Fibroblast of villous mesenchyme (primary cell): ENCODE data around the gene ACAP1. TPM values are rescaled to one million over a fixed set of nuclear protein-coding genes. Genes with fewer than 3 reads are reported as not detected.

Experiments used
- DNase-seq: peaks from one replicate; pipeline ENCODE4 v3.0.0-alpha.2; 2010; ENCODE audit warnings: low read depth
- H3K4me3 ChIP-seq: 2 replicates; pipeline ENCODE4 v1.5.1; 2011; ENCODE audit warnings: low read depth, mild to moderate bottlenecking, low read length
- small RNA-seq: library from RNA; depleted of rRNA; stranded (forward); fragments of <200 nt; gene quantifications from one replicate; pipeline ENCODE3, GENCODE V24; 2012
- total RNA-seq: library from RNA; depleted of rRNA; stranded (reverse); fragments of >200 nt; gene quantifications from 2 replicates; pipeline ENCODE4 v1.2.3, GENCODE V29; 2012
- TF ChIP-seq, protein P1 (sequence below): IDR thresholded peaks from 2 replicates; pipeline ENCODE4 v1.5.1; 2012; ENCODE audit warnings: low read depth, mild to moderate bottlenecking, low read length; ENCODE audit not compliant: insufficient read depth

ACAP1 gene
- total RNA-seq, 1 donor = 3.9 TPM

DNA sequence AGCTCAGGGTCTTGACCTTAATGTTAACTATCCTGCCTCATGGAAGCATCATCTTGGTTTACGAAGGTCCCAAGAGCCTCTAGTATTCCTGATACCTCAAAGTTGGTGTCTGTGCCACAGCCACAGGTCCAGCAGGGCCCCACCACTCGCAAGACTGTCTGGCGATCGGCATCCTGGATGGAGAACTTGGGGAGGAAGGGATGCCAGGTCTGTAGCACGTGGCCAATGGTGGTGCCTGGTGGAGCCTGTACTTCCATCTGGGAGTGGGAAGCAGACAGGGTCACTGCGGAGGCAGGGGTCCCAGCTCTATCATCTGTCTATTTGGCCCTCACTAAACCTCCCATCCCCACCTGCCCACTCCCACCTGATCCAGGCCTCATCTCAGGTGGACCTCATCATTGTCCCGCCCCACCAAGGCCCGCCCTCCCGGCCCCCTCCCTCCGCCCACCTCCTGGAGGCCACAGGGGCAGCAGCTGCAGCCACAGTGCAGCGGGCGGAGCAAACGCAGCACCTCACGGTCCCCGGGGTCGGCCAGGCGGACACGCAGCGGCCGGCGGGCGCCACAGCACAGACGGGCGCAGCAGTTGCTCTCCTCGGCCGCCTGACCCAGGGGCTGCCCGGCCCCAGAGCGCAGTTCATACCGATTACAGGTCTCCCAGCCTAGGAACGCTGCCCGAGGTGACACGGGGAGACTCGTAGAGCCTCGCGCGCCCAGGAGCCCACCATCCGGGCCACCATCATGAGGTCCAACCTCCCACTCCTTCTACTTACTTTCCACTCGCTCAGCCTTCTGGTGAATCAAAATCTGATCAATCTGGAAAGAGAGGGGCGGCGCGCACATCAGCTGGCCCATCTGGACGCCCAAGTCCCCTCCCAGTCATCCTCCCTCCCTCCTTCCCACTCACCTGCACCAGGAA is 56.6 kb downstream of the ACAP1 start:
- TF ChIP-seq, protein P1, sequence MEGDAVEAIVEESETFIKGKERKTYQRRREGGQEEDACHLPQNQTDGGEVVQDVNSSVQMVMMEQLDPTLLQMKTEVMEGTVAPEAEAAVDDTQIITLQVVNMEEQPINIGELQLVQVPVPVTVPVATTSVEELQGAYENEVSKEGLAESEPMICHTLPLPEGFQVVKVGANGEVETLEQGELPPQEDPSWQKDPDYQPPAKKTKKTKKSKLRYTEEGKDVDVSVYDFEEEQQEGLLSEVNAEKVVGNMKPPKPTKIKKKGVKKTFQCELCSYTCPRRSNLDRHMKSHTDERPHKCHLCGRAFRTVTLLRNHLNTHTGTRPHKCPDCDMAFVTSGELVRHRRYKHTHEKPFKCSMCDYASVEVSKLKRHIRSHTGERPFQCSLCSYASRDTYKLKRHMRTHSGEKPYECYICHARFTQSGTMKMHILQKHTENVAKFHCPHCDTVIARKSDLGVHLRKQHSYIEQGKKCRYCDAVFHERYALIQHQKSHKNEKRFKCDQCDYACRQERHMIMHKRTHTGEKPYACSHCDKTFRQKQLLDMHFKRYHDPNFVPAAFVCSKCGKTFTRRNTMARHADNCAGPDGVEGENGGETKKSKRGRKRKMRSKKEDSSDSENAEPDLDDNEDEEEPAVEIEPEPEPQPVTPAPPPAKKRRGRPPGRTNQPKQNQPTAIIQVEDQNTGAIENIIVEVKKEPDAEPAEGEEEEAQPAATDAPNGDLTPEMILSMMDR = no peak

DNA sequence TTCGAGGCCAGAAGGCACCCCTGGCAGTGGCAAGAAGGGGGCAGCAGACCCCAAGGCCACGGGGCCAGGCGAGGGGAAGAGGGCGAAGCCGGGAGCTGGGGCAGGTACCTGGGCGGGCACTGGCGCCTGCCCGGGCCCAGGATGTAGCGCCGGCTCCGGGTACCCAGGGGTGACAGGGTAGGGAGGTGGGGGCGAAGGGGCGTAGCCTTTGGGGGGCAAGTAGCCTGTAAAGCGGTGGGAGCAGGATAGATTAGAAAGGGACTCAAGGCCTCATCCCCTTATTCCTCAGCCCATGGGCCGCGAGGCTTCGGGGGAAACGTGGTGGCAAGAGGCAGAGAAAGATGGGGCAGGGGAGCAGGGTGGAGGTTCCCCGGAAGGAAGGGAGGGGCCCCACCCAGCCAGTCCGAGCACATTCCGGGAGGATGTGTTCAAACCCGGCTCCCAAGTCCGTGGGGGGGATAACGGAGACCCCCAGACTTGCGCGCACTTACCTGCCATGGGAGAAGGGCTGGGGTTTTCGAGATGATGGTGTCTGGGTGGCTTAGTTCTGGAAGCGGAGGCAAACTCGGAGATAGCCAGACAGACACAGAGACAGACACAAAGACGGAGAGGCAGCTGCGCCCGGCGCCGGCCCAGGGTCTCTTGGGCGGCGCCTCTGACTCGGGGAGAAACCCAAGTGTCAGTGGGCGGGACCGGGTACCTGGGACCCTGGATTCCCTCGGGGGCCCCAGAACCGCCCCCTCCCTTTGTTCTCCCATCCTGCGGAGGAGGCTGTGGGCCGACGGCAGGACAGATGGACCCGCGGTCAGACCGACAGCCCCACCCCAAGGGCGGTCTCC is 57.5 kb downstream of the ACAP1 start:
- DNase-seq = no peak
- peak overlapping the region; percentile 86 for H3K4me3 ChIP-seq
- TF ChIP-seq, protein P1 = peak; percentile 5

More for the DNA sequence above, 56.6 kb downstream of the ACAP1 start:
- peak overlapping the region; percentile 86 for H3K4me3 ChIP-seq
- DNase-seq = no peak

DNA sequence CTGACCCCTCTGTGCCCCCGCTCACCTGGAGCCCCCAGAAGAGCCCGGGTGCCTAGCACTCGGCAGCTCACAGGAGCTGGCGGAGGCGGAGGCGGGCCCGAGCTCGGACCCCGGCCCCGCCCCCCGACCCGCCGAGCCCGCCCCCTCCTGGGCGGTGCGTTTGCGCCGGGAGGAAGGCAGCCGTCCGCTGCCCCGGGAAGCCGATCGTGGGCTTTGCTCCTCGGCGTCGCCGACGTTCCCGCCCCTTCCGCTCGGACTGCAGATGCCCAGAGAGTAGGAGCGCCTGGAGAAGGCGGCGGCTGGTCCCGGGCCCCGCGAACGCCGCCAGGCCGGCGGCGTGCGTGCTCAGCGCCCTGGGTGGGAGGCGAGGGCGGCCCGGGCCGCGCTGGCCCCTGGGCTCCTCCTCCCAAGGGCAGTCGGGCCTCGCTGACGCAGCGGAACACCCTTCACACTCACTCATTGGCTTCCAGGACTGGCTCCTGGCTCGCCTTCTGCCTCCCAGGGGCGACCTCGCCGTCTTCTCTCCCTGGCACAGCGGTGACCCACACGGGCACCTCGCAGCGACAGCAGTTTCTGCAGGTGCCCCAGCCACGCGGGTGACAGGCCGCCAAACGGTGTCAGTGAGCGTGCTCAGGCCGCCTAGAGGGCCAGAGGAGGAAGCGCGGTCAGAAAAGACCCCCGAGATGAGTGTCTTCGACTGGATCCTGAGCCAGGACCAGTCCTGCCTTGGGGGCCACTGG is 58.3 kb downstream of the ACAP1 start, which contains the start of gene PLSCR3:
Gene PLSCR3 (minus strand): TSS at position 74 of the 740 bp plus-strand sequence. CDS start 415 bp downstream, outside the sequence.
- peak; percentile 87 for DNase-seq
- TF ChIP-seq, protein P1 = peak; percentile 46

DNA sequence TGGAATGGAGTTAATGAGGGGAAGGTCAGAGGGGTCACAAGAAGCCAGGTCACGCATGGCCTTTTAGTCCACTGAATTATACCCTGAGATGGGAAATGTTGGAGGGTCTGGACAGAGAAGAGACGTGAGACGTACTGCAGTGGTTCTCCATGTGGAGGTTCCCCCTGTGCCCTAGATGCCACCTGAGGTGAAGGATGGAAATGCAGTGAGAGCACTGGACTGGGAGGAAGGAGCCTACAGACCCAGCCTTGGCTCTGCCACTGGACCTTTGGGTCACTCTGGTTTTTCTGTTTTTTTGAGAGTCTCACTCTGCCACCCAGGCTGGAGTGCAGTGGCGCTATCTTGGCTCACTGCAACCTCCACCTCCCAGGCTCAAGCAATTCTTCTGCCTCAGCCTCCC is 59.8 kb downstream of the ACAP1 start:
- TF ChIP-seq, protein P1 = no peak
- DNase-seq = no peak

More for the DNA sequence above, 58.3 kb downstream of the ACAP1 start, which contains the start of gene PLSCR3:
- H3K4me3 ChIP-seq = peak within 1 kb of the TSS; percentile 86

DNA sequence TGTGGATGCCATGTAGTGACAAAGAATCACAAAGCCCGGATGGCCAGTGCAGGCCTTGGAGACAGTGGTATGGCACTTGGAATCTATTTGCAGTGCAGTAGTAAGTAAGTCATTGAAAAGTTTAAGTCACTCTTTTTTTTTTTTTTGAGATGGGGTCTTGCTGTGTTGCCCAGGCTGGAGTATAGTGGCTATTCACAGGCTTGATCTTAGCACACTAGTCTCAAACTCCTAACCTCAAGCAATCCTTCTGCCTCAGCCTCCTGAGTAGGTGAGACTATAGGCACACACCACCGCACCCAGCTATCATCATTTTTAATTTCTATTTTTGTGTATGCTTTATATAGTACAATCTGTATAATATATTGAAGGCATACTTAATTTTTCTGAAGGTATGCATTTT is 62.3 kb downstream of the ACAP1 start:
- no peak for DNase-seq
- no peak overlapping the region for H3K4me3 ChIP-seq
- TF ChIP-seq, protein P1 = no peak

More for the DNA sequence above, 59.8 kb downstream of the ACAP1 start:
- H3K4me3 ChIP-seq = no peak overlapping the region

Small RNAs within 50 kb of the gene (small RNA-seq; reads per million reads assigned to genes)
- not detected for gene AC026954.2

Other genes starting within 250 kb of the ACAP1 start
- not detected in 2 replicates for gene ASGR2, start 221.7 kb upstream of the ACAP1 start, total RNA-seq
- gene ASGR1, start 157.2 kb upstream of the ACAP1 start, total RNA-seq = 0.43 and 0.64 TPM in 2 replicates
- gene DLG4, start 116.7 kb upstream of the ACAP1 start, total RNA-seq = 10.6 and 14.2 TPM in 2 replicates
- gene ACADVL, start 116.6 kb upstream of the ACAP1 start, total RNA-seq = 171 and 255 TPM in 2 replicates
- gene DVL2, start 102.0 kb upstream of the ACAP1 start, total RNA-seq = 102 and 105 TPM in 2 replicates
- 51.8 and 54.1 TPM in 2 replicates for gene PHF23, start 97.1 kb upstream of the ACAP1 start, total RNA-seq
- gene GABARAP, start 94.1 kb upstream of the ACAP1 start, total RNA-seq = 225 and 265 TPM in 2 replicates
- gene CTDNEP1, start 84.8 kb upstream of the ACAP1 start, total RNA-seq = 24.5 and 34.1 TPM in 2 replicates
- 29.6 and 36.3 TPM in 2 replicates for gene ELP5, start 84.3 kb upstream of the ACAP1 start, total RNA-seq
- gene CLDN7, start 74.1 kb upstream of the ACAP1 start, total RNA-seq = 2.9 and 5.2 TPM in 2 replicates
- under 0.01 TPM in 1 of 2 replicates, not detected in the other for gene SLC2A4, start 54.8 kb upstream of the ACAP1 start, total RNA-seq
- not detected in 2 replicates for gene YBX2, start 41.9 kb upstream of the ACAP1 start, total RNA-seq
- 607 and 641 TPM in 2 replicates for gene EIF5A, start 28.9 kb upstream of the ACAP1 start, total RNA-seq
- gene GPS2, start 21.2 kb upstream of the ACAP1 start, total RNA-seq = 34.1 and 45.3 TPM in 2 replicates
- gene NEURL4, start 7.2 kb upstream of the ACAP1 start, total RNA-seq = 15.1 and 19.4 TPM in 2 replicates
- 7.4 and 8.6 TPM in 2 replicates for gene KCTD11, start 15.6 kb downstream of the ACAP1 start, total RNA-seq
- not detected in 2 replicates for gene TMEM95, start 18.6 kb downstream of the ACAP1 start, total RNA-seq
- under 0.01 and 2.2 TPM in 2 replicates for gene TNK1, start 44.6 kb downstream of the ACAP1 start, total RNA-seq
- 16.8 and 28.3 TPM in 2 replicates for gene PLSCR3, start 58.0 kb downstream of the ACAP1 start, total RNA-seq
- gene TMEM256, start 67.6 kb downstream of the ACAP1 start, total RNA-seq = 147 and 162 TPM in 2 replicates
- gene NLGN2, start 71.3 kb downstream of the ACAP1 start, total RNA-seq = 8.1 and 9.5 TPM in 2 replicates
- gene SPEM1, start 83.8 kb downstream of the ACAP1 start, total RNA-seq = not detected in 2 replicates
- not detected in 2 replicates for gene SPEM2, start 89.1 kb downstream of the ACAP1 start, total RNA-seq
- gene SPEM3, start 92.3 kb downstream of the ACAP1 start, total RNA-seq = not detected in 2 replicates
- gene TMEM102, start 98.9 kb downstream of the ACAP1 start, total RNA-seq = 2.6 and 3.0 TPM in 2 replicates
- gene FGF11, start 103.0 kb downstream of the ACAP1 start, total RNA-seq = 0.32 and 3.9 TPM in 2 replicates
- 6.1 and 6.9 TPM in 2 replicates for gene CHRNB1, start 108.5 kb downstream of the ACAP1 start, total RNA-seq
- 30.0 and 37.1 TPM in 2 replicates for gene ZBTB4, start 143.1 kb downstream of the ACAP1 start, total RNA-seq
- not detected in 2 replicates for gene SLC35G6, start 144.9 kb downstream of the ACAP1 start, total RNA-seq
- 118 and 127 TPM in 2 replicates for gene POLR2A, start 147.8 kb downstream of the ACAP1 start, total RNA-seq
- 11.7 and 14.5 TPM in 2 replicates for gene TNFSF12, start 212.5 kb downstream of the ACAP1 start, total RNA-seq
- 0.43 and 0.64 TPM in 2 replicates for gene TNFSF13, start 222.2 kb downstream of the ACAP1 start, total RNA-seq
- 69.9 and 75.1 TPM in 2 replicates for gene SENP3, start 225.4 kb downstream of the ACAP1 start, total RNA-seq
- gene CD68, start 243.1 kb downstream of the ACAP1 start, total RNA-seq = 9.1 and 9.7 TPM in 2 replicates
- 70.5 and 101 TPM in 2 replicates for gene MPDU1, start 247.3 kb downstream of the ACAP1 start, total RNA-seq